GM13976 (cell line): ENCODE data around the gene IRS1.

Experiments
- DNase-seq: peaks from one replicate; pipeline ENCODE4 v3.0.0; 2012; ENCODE audit warnings: low spot score
- in situ Hi-C: fragments of 300-500 bp; cut with MboI; formaldehyde crosslinking; loops from one replicate; pipeline ENCODE4 v1.12.0; 2022; ENCODE audit warnings: low sequenced_read_pairs, mixed read lengths, inconsistent platforms; ENCODE audit not compliant: unreplicated experiment
- TF ChIP-seq, protein P1 (sequence below): IDR thresholded peaks from 2 replicates; pipeline ENCODE4 v1.5.1; 2012; ENCODE audit warnings: borderline replicate concordance, mild to moderate bottlenecking; ENCODE audit not compliant: insufficient read depth; ENCODE audit errors: extremely low read depth, missing control alignments, control extremely low read depth

IRS1 gene

DNA sequence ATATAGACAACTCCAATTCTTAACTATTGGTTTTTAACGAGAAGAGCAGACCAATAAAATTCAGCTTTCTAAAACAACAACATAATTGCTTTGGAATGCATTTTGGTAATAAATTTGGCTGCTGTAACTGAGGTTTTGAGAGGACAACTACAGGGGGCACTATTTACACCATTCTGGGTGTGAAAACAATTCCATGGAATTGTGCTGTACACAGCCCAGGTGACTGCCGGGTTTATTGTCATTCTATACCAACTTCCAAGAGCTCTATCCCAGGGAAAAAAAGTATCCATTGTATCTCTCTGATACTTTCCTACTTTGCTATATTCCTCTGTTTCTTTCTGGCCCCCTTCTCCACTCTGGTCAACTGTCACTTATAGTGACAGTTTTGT, 38.4 kb downstream of the IRS1 start:
- DNase-seq, result no peak
- TF ChIP-seq, protein P1, sequence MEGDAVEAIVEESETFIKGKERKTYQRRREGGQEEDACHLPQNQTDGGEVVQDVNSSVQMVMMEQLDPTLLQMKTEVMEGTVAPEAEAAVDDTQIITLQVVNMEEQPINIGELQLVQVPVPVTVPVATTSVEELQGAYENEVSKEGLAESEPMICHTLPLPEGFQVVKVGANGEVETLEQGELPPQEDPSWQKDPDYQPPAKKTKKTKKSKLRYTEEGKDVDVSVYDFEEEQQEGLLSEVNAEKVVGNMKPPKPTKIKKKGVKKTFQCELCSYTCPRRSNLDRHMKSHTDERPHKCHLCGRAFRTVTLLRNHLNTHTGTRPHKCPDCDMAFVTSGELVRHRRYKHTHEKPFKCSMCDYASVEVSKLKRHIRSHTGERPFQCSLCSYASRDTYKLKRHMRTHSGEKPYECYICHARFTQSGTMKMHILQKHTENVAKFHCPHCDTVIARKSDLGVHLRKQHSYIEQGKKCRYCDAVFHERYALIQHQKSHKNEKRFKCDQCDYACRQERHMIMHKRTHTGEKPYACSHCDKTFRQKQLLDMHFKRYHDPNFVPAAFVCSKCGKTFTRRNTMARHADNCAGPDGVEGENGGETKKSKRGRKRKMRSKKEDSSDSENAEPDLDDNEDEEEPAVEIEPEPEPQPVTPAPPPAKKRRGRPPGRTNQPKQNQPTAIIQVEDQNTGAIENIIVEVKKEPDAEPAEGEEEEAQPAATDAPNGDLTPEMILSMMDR, result no peak
- in situ Hi-C loops, result no loop called here

DNA sequence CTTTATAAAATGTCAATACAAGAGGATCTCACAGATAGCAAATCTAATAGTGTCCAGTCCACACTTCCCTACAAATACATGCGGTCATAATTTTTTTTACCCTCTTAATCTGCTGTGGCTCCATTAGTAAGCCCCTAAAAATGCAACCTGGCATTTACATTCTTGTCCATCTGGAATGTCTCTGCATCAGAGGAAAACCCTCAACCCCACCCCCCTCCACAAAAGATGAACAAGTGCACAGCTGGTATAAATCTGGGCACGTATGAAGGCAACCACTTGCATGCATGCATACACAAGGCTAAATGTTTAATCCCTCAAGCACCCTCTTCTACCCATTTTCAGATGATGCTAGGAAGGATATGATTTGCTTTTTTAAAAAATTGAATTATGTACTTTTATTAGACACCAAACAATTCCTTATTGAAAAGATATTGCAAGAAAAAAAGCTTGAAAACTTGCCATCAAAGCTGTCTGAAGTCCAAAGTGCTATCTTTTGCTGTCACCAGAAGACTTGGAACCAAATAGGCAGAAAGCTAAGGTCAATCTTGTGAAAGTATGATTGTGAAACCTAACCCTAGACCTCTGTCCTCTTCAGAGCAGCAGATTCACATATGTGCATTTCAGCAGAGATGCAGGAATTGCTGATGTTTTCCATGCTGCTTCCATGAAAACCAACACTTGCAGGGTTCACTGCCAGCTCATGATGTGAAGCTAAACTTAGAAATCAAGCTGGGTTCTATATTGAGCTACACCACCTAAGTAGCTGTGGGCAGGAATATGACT, 39.0 kb downstream of the IRS1 start:
- in situ Hi-C loops, result no loop called here
- TF ChIP-seq, protein P1, result no peak
- no peak for DNase-seq

DNA sequence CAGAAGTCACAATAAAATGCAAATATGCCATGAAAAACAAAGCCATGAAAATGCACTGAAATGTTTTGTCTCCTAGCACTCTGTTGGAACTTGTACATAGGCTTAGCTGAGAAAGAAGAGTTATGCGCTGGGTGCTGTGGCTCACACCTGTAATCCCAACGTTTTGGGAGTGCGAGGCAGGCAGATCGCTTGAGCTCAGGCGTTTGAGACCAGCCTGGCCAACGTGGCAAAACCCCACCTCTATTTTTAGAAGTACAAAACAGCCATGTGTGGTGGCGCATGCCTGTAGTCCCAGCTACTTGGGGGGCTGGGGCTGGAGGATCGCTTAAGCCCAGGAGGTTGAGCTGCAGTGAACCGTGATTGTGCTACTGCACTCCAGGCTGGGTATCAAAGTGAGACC, 39.9 kb downstream of the IRS1 start:
- TF ChIP-seq, protein P1, result no peak
- no peak for DNase-seq
- in situ Hi-C loops, result no loop called here

DNA sequence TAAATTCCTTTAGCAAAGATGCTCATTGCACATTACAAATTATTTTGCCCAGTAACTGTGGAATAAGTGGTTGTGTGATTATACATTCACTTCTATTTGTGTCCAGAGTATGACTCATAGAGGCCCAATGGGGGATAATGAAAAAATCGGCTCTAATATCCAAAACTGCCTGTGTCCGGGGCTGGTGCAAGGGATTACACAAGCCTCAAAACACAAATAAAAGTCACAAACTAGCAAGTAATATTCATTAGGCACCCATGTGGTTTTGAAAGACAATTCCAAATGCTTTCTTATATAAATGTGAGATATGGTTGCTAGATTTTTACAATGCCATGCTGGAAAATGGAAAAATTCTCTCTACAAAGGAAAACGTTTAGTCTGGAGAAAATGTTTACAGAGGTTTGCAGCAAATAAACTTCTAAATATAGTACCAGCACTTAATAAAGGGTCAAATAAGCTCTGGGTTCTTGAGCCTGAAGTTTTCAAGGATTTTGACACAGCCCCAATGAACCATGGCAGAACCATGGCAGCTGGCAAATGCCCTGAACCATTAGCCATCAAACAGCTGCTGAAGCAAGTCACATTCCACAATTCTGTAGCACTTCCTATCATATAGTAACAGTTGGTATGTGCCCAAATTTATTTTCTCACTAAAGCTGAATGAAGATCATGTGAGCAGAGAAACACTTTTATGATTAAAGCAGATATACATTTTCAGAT, 40.5 kb downstream of the IRS1 start:
- in situ Hi-C loops, result no loop called here
- TF ChIP-seq, protein P1, result no peak

DNA sequence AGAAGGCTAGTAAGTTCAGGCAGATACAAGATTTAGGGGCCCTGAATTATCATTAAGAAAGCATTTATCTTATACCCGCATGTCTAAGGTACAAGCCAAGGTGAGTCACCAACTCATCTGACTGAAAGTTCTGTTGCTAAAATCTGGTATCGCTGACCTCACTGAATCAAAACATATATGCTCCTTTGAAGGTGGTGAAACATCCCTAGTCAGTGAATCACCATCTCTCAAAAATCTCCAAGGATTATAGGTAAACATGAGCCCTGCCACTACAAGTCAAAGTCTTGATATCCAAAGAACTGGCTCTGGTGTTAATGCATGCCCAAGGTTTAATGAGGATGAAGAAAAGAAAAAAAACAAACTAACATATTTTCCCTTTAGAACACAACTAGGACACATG, 43.5 kb downstream of the IRS1 start:
- TF ChIP-seq, protein P1, result no peak
- in situ Hi-C loops, result no loop called here
- no peak for DNase-seq

More for the DNA sequence above, 40.5 kb downstream of the IRS1 start:
- DNase-seq, result no peak

DNA sequence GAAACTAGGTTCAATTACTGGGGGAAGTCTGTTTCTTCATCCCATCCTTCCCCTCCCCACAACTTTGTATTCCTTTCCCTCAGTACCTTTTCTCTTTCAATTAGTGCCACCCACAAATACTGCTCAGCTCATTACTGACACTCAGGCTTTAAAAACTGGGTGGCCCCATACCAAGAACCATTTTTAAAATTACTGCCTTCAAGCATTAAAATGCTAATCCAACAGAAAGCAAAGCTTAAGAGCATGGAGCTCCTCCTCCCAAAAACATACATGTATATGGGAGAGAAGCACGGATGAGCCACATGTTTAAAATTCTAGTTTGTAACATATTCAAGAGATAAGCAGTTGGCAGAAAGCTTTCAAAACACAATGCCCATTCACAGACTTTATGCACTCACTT, 44.0 kb downstream of the IRS1 start:
- in situ Hi-C loops, result no loop called here
- no peak for DNase-seq
- TF ChIP-seq, protein P1, result no peak
